Psoas muscle (tissue), 8 donors: ENCODE data around the gene GCN1. TPM values are rescaled to one million over a fixed set of nuclear protein-coding genes. Genes with fewer than 3 reads are reported as not detected.

ENCODE experiments used
- ATAC-seq, 4 donors: fragments of 200-7000 bp; cut with Tn5 transposase; one replicate each; pipeline ENCODE4 v1.9.1; 2020; ENCODE audit warnings: moderate library complexity in 3 of 4, mild to moderate bottlenecking in 2 of 4
- DNase-seq, 2 donors: peaks; one replicate each; pipeline ENCODE4 v3.0.0-alpha.2; 2020
- H3K27ac ChIP-seq: fragments of 200-600 bp; one replicate; pipeline ENCODE4 v1.8.0; 2022
- H3K27me3 ChIP-seq, 3 donors: fragments of 200-600 bp in 1 of 3; one replicate each; pipeline versions ENCODE4 v1.6.1 to v1.8.0; 2013 to 2022; ENCODE audit warnings: low read length in 2 of 3, mild to moderate bottlenecking in 2 of 3, moderate library complexity in 1 of 3; ENCODE audit not compliant: insufficient read depth in 3 of 3
- H3K36me3 ChIP-seq, 2 donors: fragments of 200-600 bp in 1 of 2; one replicate each; pipeline versions ENCODE4 v1.6.1 to v1.8.0; 2013 to 2022; ENCODE audit warnings: low read depth in 1 of 2, mild to moderate bottlenecking in 1 of 2, moderate library complexity in 1 of 2; ENCODE audit not compliant: insufficient read depth in 1 of 2
- H3K4me1 ChIP-seq: fragments of 200-600 bp; one replicate; pipeline ENCODE4 v1.8.0; 2022
- H3K4me3 ChIP-seq: fragments of 200-600 bp; one replicate; pipeline ENCODE4 v1.8.0; 2022; ENCODE audit warnings: mild to moderate bottlenecking
- H3K9me3 ChIP-seq: fragments of 200-600 bp; one replicate; pipeline ENCODE4 v1.8.0; 2022
- WGBS, 3 donors: extraction: QIAGEN DNeasy Blood & Tissue Kit; methylation state at CpG; one replicate each; pipeline versions ENCODE4 v1.1.6 to v1.1.7; 2013; 5-methylcytosine and 5-hydroxymethylcytosine counted together
- intact Hi-C, 2 donors: fragments of 100-400 bp; cut with DNase I; formaldehyde crosslinking; loops; one replicate each; pipeline versions ENCODE4 v1.11.0 to v1.14.2; 2022
- polyA plus RNA-seq, 3 donors: library from polyadenylated mRNA; stranded (reverse); fragments of 200-250 nt; gene quantifications; one replicate each; pipeline ENCODE4 v1.2.3, GENCODE V29; 2013
- total RNA-seq, 4 donors: library from RNA; stranded (reverse); fragmentation: NEBNext Ultra II Directional in 2 of 4; extraction: Animal tissue kit (Norgen Biotek cat#: 25700) in 2 of 4; gene quantifications; one replicate each; pipeline versions ENCODE4 v1.2.1 to v1.2.4, GENCODE V29; 2021 to 2023
- TF ChIP-seq, protein P1 (sequence below): fragments of 200-600 bp; IDR thresholded peaks from one replicate; pipeline ENCODE4 v1.8.0; 2022; ENCODE audit warnings: antibody characterized with exemption
- donor health status: healthy with polysubstance abuse.
- donor health status: DM: no; HTN: no; CAD: no; lungs with moderate emphysema.
- donor health status: Bipolar disorder and iron deficiency.
- donor health status: healthy.
- donor health status: DM: yes; HTN: yes; CAD: no.
- donor health status: DM: no; HTN: no; CAD: no.
- donor health status: DM: no; HTN: no; CAD: no.
- donor health status: DM: yes; HTN: yes; CAD: no.

GCN1 gene
- total and polyA plus RNA-seq, 7 donors = 19.6 to 80.9 (median 63.1) TPM

DNA sequence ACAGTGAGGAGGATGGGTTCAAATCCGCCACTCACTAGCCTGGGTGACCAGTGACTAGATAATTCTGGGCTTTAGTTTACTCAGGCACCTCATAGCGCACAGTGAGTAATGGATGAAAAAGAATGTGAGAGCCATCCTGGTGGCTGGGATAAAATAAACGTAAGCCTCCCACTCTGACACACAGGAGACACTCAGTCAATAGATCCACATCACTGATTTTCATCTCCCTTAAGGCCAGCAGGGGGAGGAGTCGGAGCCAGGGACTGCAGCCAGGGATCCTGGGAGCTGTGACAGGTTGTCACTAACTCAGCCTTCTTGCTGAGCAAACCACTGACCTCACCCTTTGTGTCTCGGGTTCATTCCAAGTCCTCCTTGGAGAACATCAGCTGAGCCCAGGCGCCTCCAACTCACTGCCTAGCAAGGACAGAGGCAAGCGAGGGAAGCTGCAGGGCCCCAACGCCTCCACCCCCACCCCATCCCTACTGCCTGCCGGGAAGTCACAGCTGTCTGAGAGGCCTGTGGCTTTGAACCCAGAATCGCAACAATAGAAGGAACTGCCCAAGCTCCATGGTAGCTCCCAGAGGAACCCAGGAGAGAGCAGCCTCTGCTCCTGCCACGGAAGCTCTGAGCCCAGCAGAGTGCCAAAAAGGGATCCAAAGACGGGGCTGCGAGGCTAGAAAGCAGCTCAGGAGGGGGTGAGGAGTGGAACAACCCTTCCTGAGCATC is 40.3 kb upstream of the GCN1 start:
- DNase-seq = peak; percentile 91 to 96
- TF ChIP-seq, protein P1, sequence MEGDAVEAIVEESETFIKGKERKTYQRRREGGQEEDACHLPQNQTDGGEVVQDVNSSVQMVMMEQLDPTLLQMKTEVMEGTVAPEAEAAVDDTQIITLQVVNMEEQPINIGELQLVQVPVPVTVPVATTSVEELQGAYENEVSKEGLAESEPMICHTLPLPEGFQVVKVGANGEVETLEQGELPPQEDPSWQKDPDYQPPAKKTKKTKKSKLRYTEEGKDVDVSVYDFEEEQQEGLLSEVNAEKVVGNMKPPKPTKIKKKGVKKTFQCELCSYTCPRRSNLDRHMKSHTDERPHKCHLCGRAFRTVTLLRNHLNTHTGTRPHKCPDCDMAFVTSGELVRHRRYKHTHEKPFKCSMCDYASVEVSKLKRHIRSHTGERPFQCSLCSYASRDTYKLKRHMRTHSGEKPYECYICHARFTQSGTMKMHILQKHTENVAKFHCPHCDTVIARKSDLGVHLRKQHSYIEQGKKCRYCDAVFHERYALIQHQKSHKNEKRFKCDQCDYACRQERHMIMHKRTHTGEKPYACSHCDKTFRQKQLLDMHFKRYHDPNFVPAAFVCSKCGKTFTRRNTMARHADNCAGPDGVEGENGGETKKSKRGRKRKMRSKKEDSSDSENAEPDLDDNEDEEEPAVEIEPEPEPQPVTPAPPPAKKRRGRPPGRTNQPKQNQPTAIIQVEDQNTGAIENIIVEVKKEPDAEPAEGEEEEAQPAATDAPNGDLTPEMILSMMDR = peak; percentile 43
- 9 to 21% (median 14%) methylated on average over 13 of the region's 13 CpGs for WGBS, 3 donors
- H3K4me3 ChIP-seq = peak overlapping the region; percentile 29
- peak; percentile 63 to 75 (median 68) for ATAC-seq
- H3K27ac ChIP-seq = peak overlapping the region; percentile 99
- no peaks in the 10 kb centered on the region for H3K27me3 ChIP-seq
- intact Hi-C loops = no loop called here
- no peaks in the 10 kb centered on the region for H3K36me3 ChIP-seq
- peaks cover 98% of the 10 kb centered on the region for H3K4me1 ChIP-seq
- H3K9me3 ChIP-seq = no peaks in the 10 kb centered on the region

DNA sequence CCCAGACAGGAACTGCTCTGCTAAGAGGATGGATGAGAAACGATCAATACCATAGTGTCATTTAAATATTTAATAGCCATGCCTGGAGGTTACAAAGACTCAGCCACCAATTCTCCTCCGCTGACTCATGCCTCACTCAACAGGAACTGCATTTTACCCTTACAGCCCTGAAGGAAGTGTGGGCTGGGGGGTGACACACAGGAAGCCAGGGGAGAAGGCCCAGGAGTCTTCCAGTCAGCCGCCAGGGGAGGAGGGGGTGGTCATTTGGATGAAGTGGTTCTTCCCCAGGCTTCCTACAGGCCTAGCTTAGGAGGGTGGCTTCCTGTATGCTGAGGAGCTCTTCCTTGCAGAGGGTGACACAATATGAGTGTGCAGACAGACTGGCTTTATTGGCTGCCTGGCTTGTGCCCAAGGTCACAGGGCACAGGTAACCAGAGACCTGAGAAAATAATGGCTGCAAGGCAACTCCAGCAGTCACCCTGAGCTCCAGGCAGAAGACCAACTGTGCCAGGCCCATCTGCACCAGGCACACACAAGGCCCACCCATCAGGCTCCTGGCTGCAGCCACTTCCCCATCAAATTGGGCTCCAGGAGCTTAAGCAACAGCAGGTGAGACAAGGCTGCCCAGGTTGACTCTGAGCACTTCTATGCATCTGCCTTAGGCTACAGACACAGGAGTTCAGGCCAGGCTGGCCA is 36.9 kb upstream of the GCN1 start:
- TF ChIP-seq, protein P1 = no peak
- Histone ChIP-seq H3K4me3 (peak overlapping the region; percentile 52), H3K4me1 (peaks cover 95% of the 10 kb centered on the region), H3K27ac (peak overlapping the region; percentile 99), H3K36me3 (peaks cover 0 to 4% of the 10 kb centered on the region in 2 donors), H3K27me3 (no peaks in the 10 kb centered on the region), H3K9me3 (no peaks in the 10 kb centered on the region)
- DNase-seq (peak in 1 of 2 donors; percentile 74), ATAC-seq (peak; percentile 11 to 34 (median 25))
- intact Hi-C loops = loop anchor here in 1 of 2 donors (2.0 kb wide), 1 partner anchor 61 kb away; the partner anchor contains the start of gene RNU4-1
- 36 to 46% (median 37%) methylated on average over 3 of the region's 3 CpGs for WGBS, 3 donors

DNA sequence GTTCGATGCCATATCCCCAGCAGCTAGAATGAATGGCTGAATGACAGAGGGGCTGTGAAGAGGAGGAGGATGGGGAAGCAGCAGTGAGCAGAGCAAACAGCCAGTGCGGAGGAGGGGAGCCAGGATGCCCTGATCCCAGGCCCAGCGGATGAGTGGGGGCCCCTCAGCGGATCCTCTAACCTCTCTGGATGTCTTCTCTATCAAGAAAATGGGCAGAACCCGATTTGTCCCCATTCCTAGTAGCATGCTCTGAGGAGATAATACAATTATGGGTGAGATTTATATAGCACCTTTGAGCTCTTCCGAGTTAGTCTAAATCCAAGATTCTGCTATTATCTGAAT is 36.4 kb upstream of the GCN1 start:
- no peak for DNase-seq

DNA sequence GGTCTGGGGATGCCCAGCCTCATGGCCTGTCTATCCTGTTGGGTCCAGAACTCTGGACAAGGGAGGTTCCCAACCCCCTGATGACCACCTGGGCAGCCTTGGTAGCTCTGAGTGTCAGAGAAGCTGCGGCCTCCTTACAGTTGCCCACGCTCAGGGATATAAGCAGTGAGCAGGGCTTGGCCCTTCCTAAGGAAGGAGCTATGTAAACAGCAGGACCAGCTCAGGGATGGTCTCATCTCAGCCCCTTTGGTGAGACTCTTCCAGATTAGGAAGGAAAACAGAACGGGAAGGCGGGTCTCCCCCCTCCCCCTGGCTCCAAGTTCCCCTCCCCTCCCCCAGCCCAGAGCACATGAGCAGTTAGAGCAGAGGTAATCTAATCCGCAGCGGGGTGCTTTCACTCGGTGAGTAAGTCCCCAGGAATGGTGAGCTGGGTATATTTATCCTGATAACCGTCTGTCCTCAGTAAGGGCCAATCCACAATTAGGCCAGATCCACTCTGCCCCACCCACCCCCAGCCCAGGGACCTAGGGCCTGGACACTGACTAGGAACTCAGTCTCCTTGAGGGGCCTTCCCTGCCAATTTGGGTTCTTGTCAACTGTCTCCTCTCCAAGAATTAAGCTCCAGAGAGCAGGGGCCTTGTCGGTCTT is 35.9 kb upstream of the GCN1 start:
- intact Hi-C loops = loop anchor here in 1 of 2 donors (2.0 kb wide), 1 partner anchor 62 kb away; the partner anchor contains the start of gene RNU4-1
- H3K27ac ChIP-seq = peak overlapping the region; percentile 99
- ATAC-seq = peak; percentile 70 to 81 (median 74)
- DNase-seq = peak; percentile 88 to 93
- H3K4me1 ChIP-seq = peaks cover 95% of the 10 kb centered on the region
- 4 to 16% (median 9%) methylated on average over 7 to 9 of the region's 9 CpGs for WGBS, 3 donors
- H3K36me3 ChIP-seq = peaks cover 0 to 6% of the 10 kb centered on the region in 2 donors
- TF ChIP-seq, protein P1 = no peak
- H3K4me3 ChIP-seq = peak overlapping the region; percentile 52
- no peaks in the 10 kb centered on the region for H3K9me3 ChIP-seq
- H3K27me3 ChIP-seq = no peaks in the 10 kb centered on the region

More for the DNA sequence above, 36.4 kb upstream of the GCN1 start:
- H3K36me3 ChIP-seq = peaks cover 0 to 6% of the 10 kb centered on the region in 2 donors
- peaks cover 95% of the 10 kb centered on the region for H3K4me1 ChIP-seq
- no peaks in the 10 kb centered on the region for H3K27me3 ChIP-seq
- intact Hi-C loops = loop anchor here in 1 of 2 donors (2.0 kb wide), 1 partner anchor 62 kb away; the partner anchor contains the start of gene RNU4-1
- no peak for ATAC-seq
- H3K4me3 ChIP-seq = peak overlapping the region; percentile 52
- H3K27ac ChIP-seq = peak overlapping the region; percentile 99
- H3K9me3 ChIP-seq = no peaks in the 10 kb centered on the region
- TF ChIP-seq, protein P1 = no peak
- WGBS, 3 donors = 16 to 24% (median 19%) methylated on average over 6 of the region's 6 CpGs
